Measurements from ENCODE around the gene BPIFB2. TPM values are rescaled to one million over a fixed set of nuclear protein-coding genes. Genes with fewer than 3 reads are reported as not detected.

The BPIFB2 gene
- polyA plus RNA-seq, 1 donor (not counting 4 experiments of a cell fraction or from before 2014, with no cell fraction given): not detected

DNA sequence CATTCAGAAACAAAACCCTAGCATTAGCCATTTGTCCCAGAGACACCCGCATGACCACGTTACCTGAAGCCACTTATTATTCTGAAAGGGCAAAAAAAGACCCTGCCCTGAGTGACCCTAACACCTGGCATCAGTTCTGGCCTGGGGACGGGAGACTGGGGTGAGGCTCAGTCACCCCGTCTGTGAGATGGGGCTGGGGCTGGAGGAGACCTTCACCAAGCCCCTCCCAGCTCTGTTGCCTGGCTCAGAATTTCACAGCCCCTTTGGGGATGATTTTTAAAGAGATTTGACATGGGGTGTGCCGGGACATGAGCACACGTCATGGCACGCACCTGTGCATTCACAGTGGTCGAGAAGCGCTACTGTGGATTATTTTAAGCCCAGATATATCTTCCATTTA lies 22.6 kb downstream of the BPIFB2 start:
- FAIRE-seq (no peak), DNase-seq (ENCODE audit: low read depth, low spot score) (no peak)
- Histone ChIP-seq H3K9ac (ENCODE audit: control insufficient read depth, extremely low read depth, insufficient read depth, low read length) (no peak overlapping the region), H3K27ac (ENCODE audit: control insufficient read depth, insufficient read depth, low read length) (no peak overlapping the region), H3K36me3 (ENCODE audit: control insufficient read depth in 2 of 2, extremely low read depth in 1 of 2, insufficient read depth in 2 of 2, low read length in 2 of 2) (no peaks in the 10 kb centered on the region), H3K9me1 (ENCODE audit: control insufficient read depth, extremely low read depth, insufficient read depth, low read length) (no peaks in the 10 kb centered on the region), H3K4me2 (ENCODE audit: control insufficient read depth, extremely low read depth, insufficient read depth, low read depth, low read length) (no peak overlapping the region), H3K4me3 (ENCODE audit: control insufficient read depth in 2 of 3, extremely low read depth in 1 of 3, insufficient read depth in 2 of 3, low read depth in 1 of 3, low read length in 3 of 3) (no peak overlapping the region), H3K4me1 (ENCODE audit: control insufficient read depth, extremely low read depth, insufficient read depth, low read length) (no peaks in the 10 kb centered on the region), H2AFZ (ENCODE audit: control insufficient read depth, low read length) (no peak overlapping the region), H3K79me2 (ENCODE audit: control insufficient read depth, insufficient read depth, low read length) (no peaks in the 10 kb centered on the region), H3K9me3 (ENCODE audit: control insufficient read depth, low read depth, low read length) (no peaks in the 10 kb centered on the region), H3K27me3 (ENCODE audit: control insufficient read depth, extremely low read depth, insufficient read depth, low read length) (no peaks in the 10 kb centered on the region), H4K20me1 (ENCODE audit: control insufficient read depth, extremely low read depth, insufficient read depth, low read length) (no peaks in the 10 kb centered on the region)
- dilution Hi-C loops (cut with MboI; ENCODE audit: extremely low pct_ligation_motif_present, low sequenced_read_pairs): no loop called here
- no peak for TF ChIP-seq EZH2 (IDR thresholded peaks at IDR 0.05; ENCODE audit: low read length)
- TF ChIP-seq, protein P1, sequence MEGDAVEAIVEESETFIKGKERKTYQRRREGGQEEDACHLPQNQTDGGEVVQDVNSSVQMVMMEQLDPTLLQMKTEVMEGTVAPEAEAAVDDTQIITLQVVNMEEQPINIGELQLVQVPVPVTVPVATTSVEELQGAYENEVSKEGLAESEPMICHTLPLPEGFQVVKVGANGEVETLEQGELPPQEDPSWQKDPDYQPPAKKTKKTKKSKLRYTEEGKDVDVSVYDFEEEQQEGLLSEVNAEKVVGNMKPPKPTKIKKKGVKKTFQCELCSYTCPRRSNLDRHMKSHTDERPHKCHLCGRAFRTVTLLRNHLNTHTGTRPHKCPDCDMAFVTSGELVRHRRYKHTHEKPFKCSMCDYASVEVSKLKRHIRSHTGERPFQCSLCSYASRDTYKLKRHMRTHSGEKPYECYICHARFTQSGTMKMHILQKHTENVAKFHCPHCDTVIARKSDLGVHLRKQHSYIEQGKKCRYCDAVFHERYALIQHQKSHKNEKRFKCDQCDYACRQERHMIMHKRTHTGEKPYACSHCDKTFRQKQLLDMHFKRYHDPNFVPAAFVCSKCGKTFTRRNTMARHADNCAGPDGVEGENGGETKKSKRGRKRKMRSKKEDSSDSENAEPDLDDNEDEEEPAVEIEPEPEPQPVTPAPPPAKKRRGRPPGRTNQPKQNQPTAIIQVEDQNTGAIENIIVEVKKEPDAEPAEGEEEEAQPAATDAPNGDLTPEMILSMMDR (optimal IDR thresholded peaks at IDR 0.05 in 1 of 3, IDR thresholded peaks at IDR 0.05 in 1 of 3, conservative IDR thresholded peaks at IDR 0.05 in 1 of 3; ENCODE audit: extremely low read depth in 1 of 3, insufficient read depth in 2 of 3, low read length in 3 of 3): no peak

GRCh38 chr20:33030569-33030968 lies 23.1 kb downstream of the BPIFB2 start:
- dilution Hi-C loops (cut with MboI; ENCODE audit: extremely low pct_ligation_motif_present, low sequenced_read_pairs): no loop called here
- Histone ChIP-seq H3K36me3 (ENCODE audit: control insufficient read depth in 2 of 2, extremely low read depth in 1 of 2, insufficient read depth in 2 of 2, low read length in 2 of 2) (no peaks in the 10 kb centered on the region), H3K4me1 (ENCODE audit: control insufficient read depth, extremely low read depth, insufficient read depth, low read length) (no peaks in the 10 kb centered on the region), H3K4me3 (ENCODE audit: control insufficient read depth in 2 of 3, extremely low read depth in 1 of 3, insufficient read depth in 2 of 3, low read depth in 1 of 3, low read length in 3 of 3) (no peak overlapping the region), H3K4me2 (ENCODE audit: control insufficient read depth, extremely low read depth, insufficient read depth, low read depth, low read length) (no peak overlapping the region), H3K79me2 (ENCODE audit: control insufficient read depth, insufficient read depth, low read length) (no peaks in the 10 kb centered on the region), H3K27ac (ENCODE audit: control insufficient read depth, insufficient read depth, low read length) (no peak overlapping the region), H4K20me1 (ENCODE audit: control insufficient read depth, extremely low read depth, insufficient read depth, low read length) (no peaks in the 10 kb centered on the region), H3K27me3 (ENCODE audit: control insufficient read depth, extremely low read depth, insufficient read depth, low read length) (no peaks in the 10 kb centered on the region), H3K9ac (ENCODE audit: control insufficient read depth, extremely low read depth, insufficient read depth, low read length) (no peak overlapping the region), H2AFZ (ENCODE audit: control insufficient read depth, low read length) (no peak overlapping the region), H3K9me1 (ENCODE audit: control insufficient read depth, extremely low read depth, insufficient read depth, low read length) (no peaks in the 10 kb centered on the region), H3K9me3 (ENCODE audit: control insufficient read depth, low read depth, low read length) (no peaks in the 10 kb centered on the region)
- DNase-seq (ENCODE audit: low read depth, low spot score): no peak
- no peak for TF ChIP-seq EZH2 (IDR thresholded peaks at IDR 0.05; ENCODE audit: low read length)
- TF ChIP-seq, protein P1 (optimal IDR thresholded peaks at IDR 0.05 in 1 of 3, IDR thresholded peaks at IDR 0.05 in 1 of 3, conservative IDR thresholded peaks at IDR 0.05 in 1 of 3; ENCODE audit: extremely low read depth in 1 of 3, insufficient read depth in 2 of 3, low read length in 3 of 3): no peak
- FAIRE-seq: no peak

Data from keratinocyte (primary cell).